Ascending aorta (tissue), 2 donors: ENCODE data around the gene BNC2. TPM values are rescaled to one million over a fixed set of nuclear protein-coding genes. Genes with fewer than 3 reads are reported as not detected.

Experiments used
- DNase-seq, 2 donors: peaks; one replicate each; pipeline ENCODE4 v3.0.0-alpha.2; 2019; ENCODE audit warnings: low spot score in 2 of 2
- H3K27ac ChIP-seq, 2 donors: fragments of 200-600 bp; sonication (generic); one replicate each; pipeline ENCODE4 v1.5.1; 2016 to 2017; ENCODE audit warnings: mild to moderate bottlenecking in 1 of 2
- H3K27me3 ChIP-seq: fragments of 200-600 bp; sonication (generic); one replicate; pipeline ENCODE4 v1.5.1; 2017
- H3K36me3 ChIP-seq, 2 donors: fragments of 200-600 bp; sonication (generic); one replicate each; pipeline ENCODE4 v1.5.1; 2016
- H3K4me1 ChIP-seq, 2 donors: fragments of 200-600 bp; sonication (generic); one replicate each; pipeline ENCODE4 v1.5.1; 2016 to 2017; ENCODE audit warnings: mild to moderate bottlenecking in 1 of 2
- H3K4me3 ChIP-seq, 2 donors: fragments of 200-600 bp; sonication (generic); one replicate each; pipeline ENCODE4 v1.5.1; 2016 to 2017; ENCODE audit warnings: mild to moderate bottlenecking in 1 of 2
- H3K9me3 ChIP-seq, 2 donors: fragments of 200-600 bp; sonication (generic); one replicate each; pipeline ENCODE4 v1.5.1; 2016
- CTCF ChIP-seq, 3 experiments: fragments of 200-600 bp in 2 of 3; fragments of 450-650 bp in 1 of 3; sonication (generic) in 2 of 3; IDR thresholded peaks; one replicate each; pipeline ENCODE4 v1.5.1; 2016 to 2019; ENCODE audit warnings: antibody characterized with exemption in 3 of 3, mild to moderate bottlenecking in 1 of 3, moderate library complexity in 1 of 3
- intact Hi-C: fragments of 100-400 bp; cut with DNase I; formaldehyde crosslinking; loops from one replicate; pipeline ENCODE4 v1.15.1; 2023
- total RNA-seq: library from RNA; depleted of rRNA; stranded (reverse); fragments of >200 nt; gene quantifications from one replicate; pipeline ENCODE4 v1.1.0, GENCODE V29; 2016

Gene BNC2
- total RNA-seq, 1 donor from 2014 or later: 25.5 TPM

GRCh38 chr9:16659096-16659495 lies 211.4 kb downstream of the BNC2 start:
- H3K27ac ChIP-seq: no peak overlapping the region
- H3K27me3 ChIP-seq: no peaks in the 10 kb centered on the region
- no peak for DNase-seq
- intact Hi-C loops: no loop called here
- H3K36me3 ChIP-seq: no peaks in the 10 kb centered on the region
- H3K4me3 ChIP-seq: no peak overlapping the region
- no peak for TF ChIP-seq CTCF (IDR thresholded peaks at IDR 0.05)
- no peaks in the 10 kb centered on the region for H3K9me3 ChIP-seq
- no peaks in the 10 kb centered on the region for H3K4me1 ChIP-seq

GRCh38 chr9:16656432-16657169 lies 213.9 kb downstream of the BNC2 start:
- intact Hi-C loops: no loop called here
- Histone ChIP-seq H3K36me3 (no peaks in the 10 kb centered on the region), H3K4me1 (no peaks in the 10 kb centered on the region), H3K27ac (no peak overlapping the region), H3K4me3 (no peak overlapping the region), H3K27me3 (no peaks in the 10 kb centered on the region), H3K9me3 (no peaks in the 10 kb centered on the region)
- TF ChIP-seq CTCF (IDR thresholded peaks at IDR 0.05): no peak
- DNase-seq: no peak

GRCh38 chr9:16654596-16655126 lies 215.8 kb downstream of the BNC2 start:
- intact Hi-C loops: no loop called here

GRCh38 chr9:16653491-16654399 lies 216.7 kb downstream of the BNC2 start:
- intact Hi-C loops: no loop called here
- Histone ChIP-seq H3K36me3 (no peaks in the 10 kb centered on the region), H3K27me3 (no peaks in the 10 kb centered on the region), H3K27ac (no peak overlapping the region), H3K4me3 (peak overlapping the region in 1 of 2 donors; percentile 13), H3K9me3 (no peaks in the 10 kb centered on the region), H3K4me1 (no peaks in the 10 kb centered on the region)
- DNase-seq: no peak
- TF ChIP-seq CTCF (IDR thresholded peaks at IDR 0.05): no peak

More at GRCh38 chr9:16654596-16655126, 215.8 kb downstream of the BNC2 start:
- no peaks in the 10 kb centered on the region for H3K36me3 ChIP-seq
- H3K9me3 ChIP-seq: no peaks in the 10 kb centered on the region
- no peak overlapping the region for H3K4me3 ChIP-seq
- H3K4me1 ChIP-seq: no peaks in the 10 kb centered on the region
- no peak overlapping the region for H3K27ac ChIP-seq
- no peak for TF ChIP-seq CTCF (IDR thresholded peaks at IDR 0.05)
- no peak for DNase-seq
- H3K27me3 ChIP-seq: no peaks in the 10 kb centered on the region

- H3K27ac ChIP-seq: no peak overlapping the region
- no peaks in the 10 kb centered on the region for H3K4me1 ChIP-seq
- H3K27me3 ChIP-seq: no peaks in the 10 kb centered on the region
- no peaks in the 10 kb centered on the region for H3K9me3 ChIP-seq
- DNase-seq: no peak
- TF ChIP-seq CTCF (IDR thresholded peaks at IDR 0.05): no peak
- H3K4me3 ChIP-seq: no peak overlapping the region
- no peaks in the 10 kb centered on the region for H3K36me3 ChIP-seq
- intact Hi-C loops: no loop called here
Observed at GRCh38 chr9:16652582-16652981, 217.9 kb downstream of the BNC2 start.
